Sigmoid colon (tissue), 7 donors: ENCODE data around the gene BACE2. TPM values are rescaled to one million over a fixed set of nuclear protein-coding genes. Genes with fewer than 3 reads are reported as not detected.

Experiments
- DNase-seq: peaks from one replicate; pipeline ENCODE4 v3.0.0-alpha.2; 2019
- H3K27ac ChIP-seq, 4 donors: fragments of 200-600 bp; sonication (generic); one replicate each; pipeline ENCODE4 v1.5.1; 2016 to 2019; ENCODE audit warnings: mild to moderate bottlenecking in 1 of 4
- H3K27me3 ChIP-seq, 3 donors: fragments of 200-600 bp; sonication (generic); one replicate each; pipeline ENCODE4 v1.5.1; 2019; ENCODE audit warnings: mild to moderate bottlenecking in 1 of 3
- H3K36me3 ChIP-seq, 4 donors: fragments of 200-600 bp; sonication (generic); one replicate each; pipeline ENCODE4 v1.5.1; 2016 to 2019
- H3K4me1 ChIP-seq, 4 donors: fragments of 200-600 bp; sonication (generic); one replicate each; pipeline ENCODE4 v1.5.1; 2017 to 2019
- H3K4me3 ChIP-seq, 4 donors: fragments of 200-600 bp; sonication (generic); one replicate each; pipeline ENCODE4 v1.5.1; 2017 to 2019; ENCODE audit warnings: mild to moderate bottlenecking in 2 of 4, moderate library complexity in 1 of 4
- H3K9me3 ChIP-seq, 4 donors: fragments of 200-600 bp in 3 of 4; sonication (generic) in 3 of 4; one replicate each; pipeline versions ENCODE4 v1.5.1 to v1.6.1; 2013 to 2019
- EP300 ChIP-seq, 4 donors: sonication (generic); formaldehyde crosslinking; IDR thresholded peaks; one replicate each; pipeline ENCODE4 v1.6.1; 2017; ENCODE audit warnings: antibody characterized with exemption in 4 of 4
- POLR2A ChIP-seq, 2 donors: fragments of 450-650 bp; IDR thresholded peaks; one replicate each; pipeline ENCODE4 v1.6.1; 2016; ENCODE audit warnings: antibody characterized with exemption in 2 of 2, mild to moderate bottlenecking in 2 of 2, moderate library complexity in 2 of 2
- POLR2AphosphoS5 ChIP-seq, 4 donors: sonication (generic); formaldehyde crosslinking; IDR thresholded peaks; one replicate each; pipeline ENCODE4 v1.6.1; 2017; ENCODE audit warnings: antibody characterized with exemption in 4 of 4
- WGBS, 2 donors: extraction: QIAGEN DNeasy Blood & Tissue Kit; methylation state at CpG; one replicate each; pipeline ENCODE4 v1.1.7; 2013; 5-methylcytosine and 5-hydroxymethylcytosine counted together
- intact Hi-C: fragments of 100-400 bp; cut with DNase I; formaldehyde crosslinking; loops from one replicate; pipeline ENCODE4 v1.15.1; 2023
- polyA plus RNA-seq, 3 donors: library from polyadenylated mRNA; stranded (reverse); fragments of 200-250 nt; gene quantifications; one replicate each; pipeline ENCODE4 v1.2.3, GENCODE V29; 2013
- total RNA-seq, 4 donors: library from RNA; depleted of rRNA; stranded (reverse); fragments of >200 nt; gene quantifications; one replicate each; pipeline ENCODE4 v1.1.0, GENCODE V29; 2016
- TF ChIP-seq, protein P1 (sequence below), 4 experiments: fragments of 450-650 bp in 3 of 4; fragments of 200-600 bp in 1 of 4; IDR thresholded peaks; one replicate each; pipeline ENCODE4 v1.5.1; 2016 to 2019; ENCODE audit warnings: antibody characterized with exemption in 4 of 4, mild to moderate bottlenecking in 3 of 4, moderate library complexity in 2 of 4
- donor health status: healthy with polysubstance abuse.
- donor health status: Bipolar disorder and iron deficiency.
- donor health status: healthy.

BACE2 gene
- total and polyA plus RNA-seq, 7 donors = 12.0 to 204 (median 52.8) TPM

DNA sequence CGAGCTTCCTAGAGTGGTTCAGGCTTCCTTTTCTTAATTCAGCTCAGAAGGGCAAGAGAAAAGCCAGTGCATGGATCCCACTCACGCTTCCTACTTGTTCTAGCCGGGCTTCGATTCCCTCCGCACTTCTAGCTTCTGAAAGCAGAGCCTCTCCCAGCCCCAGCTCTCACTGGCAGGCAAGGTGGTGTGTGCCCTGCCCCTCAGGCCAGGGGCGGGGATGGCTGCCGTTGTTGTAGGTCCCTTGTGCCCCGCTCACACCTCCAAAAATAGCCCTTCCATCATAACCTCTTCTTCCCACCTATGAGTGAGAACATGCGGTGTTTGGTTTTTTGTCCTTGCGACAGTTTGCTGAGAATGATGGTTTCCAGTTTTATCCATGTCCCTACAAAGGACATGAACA, 31.6 kb downstream of the BACE2 start:
- 88 to 93% methylated on average over 10 of the region's 10 CpGs for WGBS, 2 donors
- Histone ChIP-seq H3K4me3 (no peak overlapping the region), H3K9me3 (no peaks in the 10 kb centered on the region), H3K27me3 (no peaks in the 10 kb centered on the region), H3K27ac (no peak overlapping the region), H3K4me1 (peaks cover 0 to 6% (median 0%) of the 10 kb centered on the region in 4 donors), H3K36me3 (no peaks in the 10 kb centered on the region)
- intact Hi-C loops = no loop called here
- no peak for DNase-seq
- no peak for TF ChIP-seq POLR2A (IDR thresholded peaks at IDR 0.05)
- TF ChIP-seq POLR2AphosphoS5 (IDR thresholded peaks at IDR 0.05) = no peak

DNA sequence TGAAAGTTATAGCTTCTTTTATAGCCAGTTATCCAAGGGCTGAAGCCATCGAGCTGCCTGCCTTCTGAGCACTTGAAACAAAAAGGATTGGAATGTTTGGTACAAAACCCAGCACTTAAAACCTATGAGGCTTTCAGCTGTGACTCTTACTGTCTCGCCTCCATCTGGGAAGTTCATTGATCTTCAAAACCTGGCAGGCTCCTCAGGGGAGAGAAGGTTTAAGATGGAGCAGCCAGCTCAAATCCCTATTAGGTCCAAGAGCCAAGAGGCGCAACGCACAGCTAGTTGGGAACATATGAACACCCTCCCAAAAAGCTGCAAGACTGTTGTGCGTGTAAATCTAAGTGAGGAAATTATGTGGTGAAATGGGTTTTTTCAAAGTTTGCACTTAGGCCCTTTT, 33.4 kb downstream of the BACE2 start:
- intact Hi-C loops = no loop called here
- WGBS, 2 donors = 90 to 91% methylated on average over 5 of the region's 5 CpGs

DNA sequence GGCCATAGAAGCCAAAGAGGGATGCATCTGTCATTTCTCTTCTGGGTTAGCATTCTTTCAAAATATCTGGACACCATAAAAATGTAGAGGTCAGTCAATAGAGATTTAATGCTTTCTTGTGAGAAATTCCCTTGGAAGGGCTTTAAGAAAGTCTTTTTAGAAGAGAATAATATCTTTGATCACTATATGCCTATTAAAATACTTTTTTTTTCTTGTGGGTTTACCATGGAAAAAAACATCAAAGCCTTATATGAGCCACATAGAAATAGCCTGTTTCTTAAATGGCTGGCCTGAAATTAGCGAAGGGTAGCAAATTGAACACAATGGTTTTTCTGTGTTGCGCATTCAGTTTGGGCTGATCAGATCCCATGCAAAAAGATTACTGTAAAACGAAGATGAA, 36.8 kb downstream of the BACE2 start:
- Histone ChIP-seq H3K27ac (no peak overlapping the region), H3K9me3 (no peaks in the 10 kb centered on the region), H3K4me1 (peaks cover 0 to 18% (median 16%) of the 10 kb centered on the region in 4 donors), H3K36me3 (no peaks in the 10 kb centered on the region), H3K4me3 (no peak overlapping the region), H3K27me3 (no peaks in the 10 kb centered on the region)
- intact Hi-C loops = loop anchor here (5.0 kb wide), 1 partner anchor 82 kb away; no protein-coding TSS in a partner anchor
- no peak for TF ChIP-seq POLR2A (IDR thresholded peaks at IDR 0.05)
- TF ChIP-seq, protein P1, sequence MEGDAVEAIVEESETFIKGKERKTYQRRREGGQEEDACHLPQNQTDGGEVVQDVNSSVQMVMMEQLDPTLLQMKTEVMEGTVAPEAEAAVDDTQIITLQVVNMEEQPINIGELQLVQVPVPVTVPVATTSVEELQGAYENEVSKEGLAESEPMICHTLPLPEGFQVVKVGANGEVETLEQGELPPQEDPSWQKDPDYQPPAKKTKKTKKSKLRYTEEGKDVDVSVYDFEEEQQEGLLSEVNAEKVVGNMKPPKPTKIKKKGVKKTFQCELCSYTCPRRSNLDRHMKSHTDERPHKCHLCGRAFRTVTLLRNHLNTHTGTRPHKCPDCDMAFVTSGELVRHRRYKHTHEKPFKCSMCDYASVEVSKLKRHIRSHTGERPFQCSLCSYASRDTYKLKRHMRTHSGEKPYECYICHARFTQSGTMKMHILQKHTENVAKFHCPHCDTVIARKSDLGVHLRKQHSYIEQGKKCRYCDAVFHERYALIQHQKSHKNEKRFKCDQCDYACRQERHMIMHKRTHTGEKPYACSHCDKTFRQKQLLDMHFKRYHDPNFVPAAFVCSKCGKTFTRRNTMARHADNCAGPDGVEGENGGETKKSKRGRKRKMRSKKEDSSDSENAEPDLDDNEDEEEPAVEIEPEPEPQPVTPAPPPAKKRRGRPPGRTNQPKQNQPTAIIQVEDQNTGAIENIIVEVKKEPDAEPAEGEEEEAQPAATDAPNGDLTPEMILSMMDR (IDR thresholded peaks at IDR 0.05) = no peak
- no peak for TF ChIP-seq EP300 (IDR thresholded peaks at IDR 0.05)
- no peak for TF ChIP-seq POLR2AphosphoS5 (IDR thresholded peaks at IDR 0.05)
- WGBS, 2 donors = 94 to 96% methylated on average over 3 of the region's 3 CpGs
- no peak for DNase-seq

More for the DNA sequence above, 33.4 kb downstream of the BACE2 start:
- no peak overlapping the region for H3K4me3 ChIP-seq
- H3K9me3 ChIP-seq = no peaks in the 10 kb centered on the region
- peaks cover 0 to 6% (median 0%) of the 10 kb centered on the region in 4 donors for H3K4me1 ChIP-seq
- no peaks in the 10 kb centered on the region for H3K27me3 ChIP-seq
- no peak for DNase-seq
- H3K27ac ChIP-seq = no peak overlapping the region
- H3K36me3 ChIP-seq = no peaks in the 10 kb centered on the region
- TF ChIP-seq, protein P1 (IDR thresholded peaks at IDR 0.05) = no peak
- TF ChIP-seq POLR2A (IDR thresholded peaks at IDR 0.05) (no peak), POLR2AphosphoS5 (IDR thresholded peaks at IDR 0.05) (no peak), EP300 (IDR thresholded peaks at IDR 0.05) (no peak)

- no peaks in the 10 kb centered on the region for H3K9me3 ChIP-seq
- H3K36me3 ChIP-seq = peaks cover 0 to 6% (median 0%) of the 10 kb centered on the region in 4 donors
- peak; percentile 89 for DNase-seq
- 38 to 61% methylated on average over 17 of the region's 17 CpGs for WGBS, 2 donors
- H3K4me3 ChIP-seq = peak overlapping the region in 3 of 4 donors; percentile 6 to 26 (median 14)
- intact Hi-C loops = loop anchor here (2.0 to 5.0 kb wide), 2 partner anchors 39 to 85 kb away; partner anchors contain the start of gene BACE2
- H3K4me1 ChIP-seq = peaks cover 0 to 23% (median 20%) of the 10 kb centered on the region in 4 donors
- peak overlapping the region; percentile 55 to 71 (median 65) for H3K27ac ChIP-seq
- H3K27me3 ChIP-seq = no peaks in the 10 kb centered on the region
- TF ChIP-seq EP300 (IDR thresholded peaks at IDR 0.05) = no peak
- TF ChIP-seq, protein P1 (IDR thresholded peaks at IDR 0.05) = no peak
- peak in 1 of 4 donors; percentile 18 for TF ChIP-seq POLR2AphosphoS5 (IDR thresholded peaks at IDR 0.05)
- TF ChIP-seq POLR2A (IDR thresholded peaks at IDR 0.05) = no peak
Measured at GRCh38 chr21:41207401-41208375, 39.7 kb downstream of the BACE2 start.

DNA sequence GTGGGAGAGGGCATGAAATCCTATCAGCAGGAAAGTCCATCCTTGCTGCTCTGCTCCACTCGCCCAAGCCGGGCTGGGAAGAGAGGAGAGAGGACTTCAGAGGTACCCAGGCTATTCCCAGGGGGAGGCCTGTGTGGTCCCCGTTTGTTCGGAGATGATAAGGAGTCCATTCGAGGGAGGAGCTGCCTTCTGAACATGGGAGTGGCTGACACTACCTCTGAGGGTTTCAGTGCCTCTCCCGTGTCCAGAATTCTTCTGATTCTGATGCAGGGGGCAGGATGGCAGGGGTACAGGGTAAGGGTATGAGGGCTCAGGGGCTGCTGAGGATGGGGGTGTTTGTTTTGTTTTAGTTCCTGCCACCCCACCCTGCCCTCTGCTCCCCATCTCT, 40.4 kb downstream of the BACE2 start:
- DNase-seq = no peak
- Histone ChIP-seq H3K36me3 (peaks cover 0 to 6% (median 0%) of the 10 kb centered on the region in 4 donors), H3K4me1 (peaks cover 0 to 25% (median 22%) of the 10 kb centered on the region in 4 donors), H3K27ac (peak overlapping the region in 3 of 4 donors; percentile 61 to 71 (median 69)), H3K4me3 (no peak overlapping the region), H3K9me3 (no peaks in the 10 kb centered on the region), H3K27me3 (no peaks in the 10 kb centered on the region)
- WGBS, 2 donors = 64 to 83% methylated on average over 6 of the region's 6 CpGs
- no peak for TF ChIP-seq POLR2A (IDR thresholded peaks at IDR 0.05)
- no peak for TF ChIP-seq EP300 (IDR thresholded peaks at IDR 0.05)
- TF ChIP-seq, protein P1 (IDR thresholded peaks at IDR 0.05) = no peak
- no peak for TF ChIP-seq POLR2AphosphoS5 (IDR thresholded peaks at IDR 0.05)
- intact Hi-C loops = loop anchor here (5.0 kb wide), 1 partner anchor 86 kb away; no protein-coding TSS in a partner anchor
